ENCODE measurements around the gene RPUSD2. TPM values are rescaled to one million over a fixed set of nuclear protein-coding genes. Genes with fewer than 3 reads are reported as not detected.

RPUSD2 gene, protein sequence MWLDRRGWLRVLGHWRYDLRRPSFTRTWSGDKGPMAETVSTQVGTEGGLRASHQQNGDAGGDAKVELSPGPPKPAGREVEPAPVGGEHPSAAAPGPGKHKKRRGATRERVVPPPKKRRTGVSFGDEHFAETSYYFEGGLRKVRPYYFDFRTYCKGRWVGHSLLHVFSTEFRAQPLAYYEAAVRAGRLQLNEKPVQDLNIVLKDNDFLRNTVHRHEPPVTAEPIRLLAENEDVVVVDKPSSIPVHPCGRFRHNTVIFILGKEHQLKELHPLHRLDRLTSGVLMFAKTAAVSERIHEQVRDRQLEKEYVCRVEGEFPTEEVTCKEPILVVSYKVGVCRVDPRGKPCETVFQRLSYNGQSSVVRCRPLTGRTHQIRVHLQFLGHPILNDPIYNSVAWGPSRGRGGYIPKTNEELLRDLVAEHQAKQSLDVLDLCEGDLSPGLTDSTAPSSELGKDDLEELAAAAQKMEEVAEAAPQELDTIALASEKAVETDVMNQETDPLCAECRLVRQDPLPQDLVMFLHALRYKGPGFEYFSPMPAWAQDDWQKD
- 10 to 100 TPM in 1 of 3 donors, 1 to 10 TPM in 2; 9.4 to 10.9 (median 9.4) TPM for total RNA-seq
- long read RNA-seq, donor 1, transcript RPUSD2-201 (3 exons, 2,358 nt), result major isoform, 17 of 22 reads
- long read RNA-seq, donor 1, partial matches to known transcripts, result 3 of 22 reads
- long read RNA-seq, donor 1, other reads (novel, unspliced or antisense), result 1 of 22 reads
- long read RNA-seq, donor 2, transcript RPUSD2-201 (3 exons, 2,358 nt), result major isoform, 6 of 8 reads
- long read RNA-seq, donor 2, partial matches to known transcripts, result 1 of 8 reads
- long read RNA-seq, donor 2, other reads (novel, unspliced or antisense), result 0 of 8 reads

DNA sequence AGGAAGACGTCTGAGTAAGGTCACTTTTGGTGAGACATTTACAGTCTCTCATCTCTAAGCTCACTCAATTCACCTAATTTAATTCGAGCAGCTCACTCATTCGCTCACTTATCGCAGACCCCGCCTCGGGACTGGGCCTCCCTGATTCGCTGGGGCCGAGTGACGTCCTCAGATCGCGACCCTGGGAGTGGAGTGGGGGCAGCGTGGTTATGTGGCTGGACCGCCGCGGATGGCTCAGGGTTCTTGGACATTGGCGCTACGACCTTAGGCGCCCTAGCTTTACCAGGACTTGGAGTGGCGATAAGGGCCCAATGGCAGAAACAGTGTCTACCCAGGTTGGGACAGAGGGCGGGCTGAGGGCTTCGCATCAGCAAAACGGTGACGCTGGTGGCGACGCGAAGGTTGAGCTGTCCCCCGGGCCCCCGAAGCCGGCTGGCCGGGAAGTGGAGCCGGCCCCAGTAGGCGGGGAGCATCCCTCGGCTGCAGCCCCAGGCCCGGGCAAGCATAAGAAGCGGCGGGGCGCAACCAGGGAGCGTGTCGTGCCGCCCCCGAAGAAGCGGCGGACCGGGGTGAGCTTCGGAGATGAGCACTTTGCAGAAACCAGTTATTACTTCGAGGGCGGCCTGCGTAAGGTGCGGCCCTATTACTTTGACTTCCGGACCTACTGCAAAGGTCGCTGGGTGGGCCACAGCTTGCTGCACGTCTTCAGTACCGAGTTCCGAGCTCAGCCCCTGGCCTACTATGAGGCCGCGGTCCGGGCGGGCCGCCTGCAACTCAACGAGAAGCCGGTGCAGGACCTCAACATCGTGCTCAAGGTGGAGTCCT lies at the start of gene RPUSD2:
Gene RPUSD2, plus strand, starts transcription at position 171 of the 825 bp plus-strand sequence. Its CDS starts 39 bp downstream, at position 210.
- DNase-seq, result peak; percentile 95 to 96 (median 95)

DNA sequence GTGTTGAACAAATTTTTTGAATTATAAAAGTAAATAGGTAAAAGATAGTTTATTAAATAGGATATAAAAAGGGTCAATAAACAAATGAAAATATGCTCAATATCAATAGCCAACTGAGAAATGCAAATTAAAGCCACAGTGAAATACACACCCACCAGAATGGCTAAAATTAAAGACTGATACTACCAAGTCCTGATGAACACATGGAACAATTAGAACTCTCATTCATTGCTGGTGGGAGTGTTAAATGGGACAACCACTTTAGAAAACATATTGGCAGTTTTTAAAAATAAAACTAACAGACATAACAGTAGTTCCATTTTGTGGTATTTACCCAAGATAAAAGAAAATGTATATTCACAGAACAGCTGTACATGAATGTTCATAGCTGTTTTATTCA lies 45.5 kb upstream of the RPUSD2 start:
- Histone ChIP-seq H3K4me1 (ENCODE audit: low read depth) (no peaks in the 10 kb centered on the region), H3K4me3 (no peak overlapping the region), H3K36me3 (ENCODE audit: low read depth) (no peaks in the 10 kb centered on the region), H3K9me3 (no peaks in the 10 kb centered on the region)
- DNase-seq (no peak), ATAC-seq (no peak)
- TF ChIP-seq, protein P1, sequence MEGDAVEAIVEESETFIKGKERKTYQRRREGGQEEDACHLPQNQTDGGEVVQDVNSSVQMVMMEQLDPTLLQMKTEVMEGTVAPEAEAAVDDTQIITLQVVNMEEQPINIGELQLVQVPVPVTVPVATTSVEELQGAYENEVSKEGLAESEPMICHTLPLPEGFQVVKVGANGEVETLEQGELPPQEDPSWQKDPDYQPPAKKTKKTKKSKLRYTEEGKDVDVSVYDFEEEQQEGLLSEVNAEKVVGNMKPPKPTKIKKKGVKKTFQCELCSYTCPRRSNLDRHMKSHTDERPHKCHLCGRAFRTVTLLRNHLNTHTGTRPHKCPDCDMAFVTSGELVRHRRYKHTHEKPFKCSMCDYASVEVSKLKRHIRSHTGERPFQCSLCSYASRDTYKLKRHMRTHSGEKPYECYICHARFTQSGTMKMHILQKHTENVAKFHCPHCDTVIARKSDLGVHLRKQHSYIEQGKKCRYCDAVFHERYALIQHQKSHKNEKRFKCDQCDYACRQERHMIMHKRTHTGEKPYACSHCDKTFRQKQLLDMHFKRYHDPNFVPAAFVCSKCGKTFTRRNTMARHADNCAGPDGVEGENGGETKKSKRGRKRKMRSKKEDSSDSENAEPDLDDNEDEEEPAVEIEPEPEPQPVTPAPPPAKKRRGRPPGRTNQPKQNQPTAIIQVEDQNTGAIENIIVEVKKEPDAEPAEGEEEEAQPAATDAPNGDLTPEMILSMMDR (IDR thresholded peaks at IDR 0.05), result no peak
- intact Hi-C loops (cut with DNase I, micrococcal nuclease), result no loop called here

More for the DNA sequence above, at the start of gene RPUSD2:
- Histone ChIP-seq H3K9me3 (no peaks in the 10 kb centered on the region), H3K4me3 (peak within 1 kb of the TSS; percentile 86), H3K4me1 (ENCODE audit: low read depth) (peaks cover 19% of the 10 kb centered on the region), H3K36me3 (ENCODE audit: low read depth) (peaks cover 4% of the 10 kb centered on the region)
- peak; percentile 80 for ATAC-seq
- intact Hi-C loops (cut with DNase I, micrococcal nuclease), result no loop called here
- TF ChIP-seq, protein P1 (IDR thresholded peaks at IDR 0.05), result no peak

DNA sequence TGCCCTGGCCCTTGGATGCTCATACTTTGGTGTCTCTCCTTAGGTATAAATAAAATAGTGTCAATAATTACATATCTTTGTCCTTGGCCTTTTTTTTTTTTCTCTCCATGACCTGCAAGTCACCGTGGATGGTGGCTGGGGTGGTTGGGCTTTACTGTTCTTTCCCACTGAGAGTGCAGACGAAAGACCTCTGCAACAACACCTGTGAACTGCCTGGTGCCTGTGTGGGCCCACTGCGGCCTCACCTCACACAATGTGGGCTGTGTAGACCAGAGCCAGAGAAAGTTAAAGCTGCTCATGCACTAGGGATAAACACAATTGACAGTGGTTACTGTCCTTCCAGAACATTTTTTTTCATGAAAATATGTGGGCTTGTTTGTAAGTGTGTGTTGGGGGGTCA lies 43.2 kb upstream of the RPUSD2 start:
- DNase-seq (no peak), ATAC-seq (no peak)
- intact Hi-C loops (cut with DNase I, micrococcal nuclease), result no loop called here
- Histone ChIP-seq H3K9me3 (no peaks in the 10 kb centered on the region), H3K36me3 (ENCODE audit: low read depth) (no peaks in the 10 kb centered on the region), H3K4me3 (no peak overlapping the region), H3K4me1 (ENCODE audit: low read depth) (no peaks in the 10 kb centered on the region)
- TF ChIP-seq, protein P1 (IDR thresholded peaks at IDR 0.05), result no peak

DNA sequence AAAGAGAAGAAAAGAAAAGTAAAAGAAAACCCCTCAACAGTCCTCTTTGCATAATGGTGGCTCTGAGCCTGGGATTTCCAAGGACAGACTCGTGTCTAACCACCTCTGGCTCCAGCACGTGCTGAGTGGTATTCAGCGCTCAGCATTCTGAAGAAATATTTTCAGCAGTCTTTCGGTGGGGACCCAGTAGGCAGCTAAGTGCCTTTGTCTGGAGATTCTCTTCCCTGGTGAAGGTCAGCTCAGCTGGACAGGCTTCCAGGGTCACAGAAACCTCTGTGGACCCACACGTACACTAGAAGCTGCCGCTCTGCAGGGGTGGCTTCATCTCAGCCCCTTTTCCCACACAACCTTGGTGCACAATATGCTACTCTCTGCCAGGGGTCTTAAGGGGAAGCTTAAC lies 40.3 kb upstream of the RPUSD2 start:
- no peak overlapping the region for H3K4me3 ChIP-seq
- H3K36me3 ChIP-seq (ENCODE audit: low read depth), result no peaks in the 10 kb centered on the region
- DNase-seq (no peak), ATAC-seq (no peak)
- H3K9me3 ChIP-seq, result no peaks in the 10 kb centered on the region
- intact Hi-C loops (cut with DNase I, micrococcal nuclease), result no loop called here
- no peaks in the 10 kb centered on the region for H3K4me1 ChIP-seq (ENCODE audit: low read depth)
- TF ChIP-seq, protein P1 (IDR thresholded peaks at IDR 0.05), result no peak

DNA sequence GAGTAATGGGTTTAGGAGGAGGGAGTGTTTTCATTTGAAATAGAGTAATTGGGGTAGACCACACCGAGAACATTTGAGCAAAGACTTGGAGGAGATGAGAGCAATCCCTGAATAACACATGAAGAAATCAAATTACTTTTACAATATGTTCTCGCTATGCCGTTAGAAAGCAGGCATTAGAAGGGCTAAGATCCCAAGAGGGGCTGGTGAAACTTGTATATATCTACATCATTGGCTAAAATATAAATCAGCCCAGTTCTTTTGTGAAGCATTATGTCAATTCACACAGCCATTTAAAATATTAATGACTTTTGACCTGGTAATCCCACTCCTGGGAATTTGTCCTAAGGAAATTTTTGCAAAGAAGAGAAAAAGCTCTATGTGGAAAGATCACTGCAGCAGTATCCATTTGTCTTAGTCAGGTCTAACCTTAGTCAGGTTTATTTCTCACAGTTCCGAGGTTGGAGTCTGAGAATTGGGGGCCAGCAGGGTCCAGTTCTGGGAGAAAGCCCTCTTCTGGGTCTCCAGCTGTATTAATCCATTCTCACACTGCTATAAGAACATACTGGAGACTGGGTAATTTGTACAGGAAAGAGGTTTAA lies 35.2 kb upstream of the RPUSD2 start:
- Histone ChIP-seq H3K4me3 (no peak overlapping the region), H3K36me3 (ENCODE audit: low read depth) (no peaks in the 10 kb centered on the region), H3K9me3 (no peaks in the 10 kb centered on the region), H3K4me1 (ENCODE audit: low read depth) (no peaks in the 10 kb centered on the region)
- TF ChIP-seq, protein P1 (IDR thresholded peaks at IDR 0.05), result no peak
- intact Hi-C loops (cut with DNase I, micrococcal nuclease), result no loop called here
- ATAC-seq (no peak), DNase-seq (no peak)
